ENCODE results near the gene BACE1-AS.
"Not testable (repeated sequence)": the region's sequence is repeated elsewhere in the genome, so short reads cannot be mapped to it uniquely, and the experiment has no call there.

The BACE1-AS gene

DNA sequence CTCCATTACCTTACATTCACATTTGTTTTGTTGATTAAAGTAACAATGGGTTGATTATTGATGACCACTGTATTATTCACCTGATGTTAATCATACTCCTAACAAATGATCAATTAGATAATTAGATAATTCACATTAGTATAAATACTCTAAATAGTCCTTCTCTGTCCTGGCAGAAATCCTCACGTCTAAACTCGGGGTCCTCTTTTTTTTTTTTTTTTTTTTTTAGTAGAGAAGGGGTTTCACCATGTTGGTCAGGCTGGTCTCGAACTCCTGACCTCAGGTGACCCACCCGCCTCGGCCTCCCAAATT lies 36.1 kb downstream of the BACE1-AS start:
- DNase-seq (ENCODE audit: low read depth in 2 of 2) = not testable (repeated sequence)

DNA sequence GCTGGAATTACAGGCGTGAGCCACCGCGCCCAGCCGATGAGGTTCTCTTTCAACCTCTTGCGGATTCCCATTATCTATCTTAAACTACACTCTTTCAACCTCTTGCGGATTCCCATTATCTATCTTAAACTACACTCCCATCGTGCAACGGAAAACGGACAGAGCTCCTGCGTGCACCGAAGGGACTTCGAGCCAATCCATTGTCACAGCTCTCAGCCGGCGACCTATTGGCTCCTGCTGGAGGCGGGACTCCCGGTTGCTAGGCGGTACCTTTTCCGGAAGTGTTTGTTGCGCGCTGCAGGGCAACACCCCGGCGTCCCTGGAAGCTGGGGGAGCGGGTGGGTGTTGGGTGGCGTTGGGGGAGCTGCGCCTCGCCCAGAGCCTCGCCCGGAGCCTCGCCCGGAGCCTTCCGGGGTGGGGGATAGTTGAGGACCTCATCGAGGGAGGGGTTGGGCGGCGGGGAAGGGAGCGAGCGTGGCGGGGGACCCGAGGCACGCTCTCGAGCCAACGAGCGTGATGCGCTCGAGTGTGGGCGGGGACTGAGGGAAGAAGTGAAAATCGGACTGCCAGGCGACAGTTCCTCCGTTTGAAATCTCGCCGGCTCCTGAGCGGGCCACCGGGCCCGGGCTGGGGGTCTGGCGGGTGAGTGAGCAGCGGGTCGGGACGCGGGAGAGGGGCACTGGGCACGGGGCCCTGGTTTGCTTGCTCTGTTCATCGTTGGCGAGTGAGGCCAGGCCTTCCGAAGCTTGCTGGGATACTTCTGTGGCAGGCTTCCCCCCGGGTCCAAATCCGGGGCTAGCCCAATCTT lies 36.6 kb downstream of the BACE1-AS start, which contains the start of gene CEP164:
Gene CEP164 (plus strand): TSS at position 288 of the 808 bp plus-strand sequence. CDS start 10,733 bp downstream, outside the sequence.
- DNase-seq (ENCODE audit: low read depth in 2 of 2) = peak; percentile 91 to 92

DNA sequence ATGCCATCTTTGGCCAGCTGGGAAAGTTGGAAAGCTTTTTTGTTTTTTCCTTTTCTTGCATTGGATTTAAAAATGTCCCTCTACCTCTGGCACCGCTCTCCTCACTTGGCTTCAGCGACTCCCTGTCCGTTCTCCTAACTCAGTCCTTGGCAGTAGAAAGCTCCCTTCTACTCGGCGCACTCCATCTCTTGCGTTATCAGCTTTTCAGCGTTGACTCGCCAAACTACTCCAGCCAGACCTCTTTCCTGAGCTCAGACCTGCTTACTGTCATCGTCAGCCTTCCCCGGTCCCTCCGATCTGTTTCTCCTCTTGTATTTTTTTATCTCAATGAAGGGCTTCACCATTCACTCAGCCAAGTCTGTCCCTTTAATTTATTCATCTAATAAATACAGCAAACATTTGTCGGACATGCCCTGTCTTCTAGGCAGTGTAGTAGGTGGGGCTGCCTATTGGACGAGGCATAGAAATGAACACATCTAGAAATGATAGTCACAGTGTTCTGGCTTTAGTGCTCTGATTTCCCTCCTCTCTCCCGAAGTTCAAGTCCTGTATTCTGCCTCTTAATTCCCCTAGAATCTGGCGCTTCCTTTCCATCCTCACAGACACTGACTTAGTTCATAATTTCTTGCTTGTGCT lies 37.3 kb downstream of the BACE1-AS start:
- no peak for DNase-seq (ENCODE audit: low read depth in 2 of 2)

DNA sequence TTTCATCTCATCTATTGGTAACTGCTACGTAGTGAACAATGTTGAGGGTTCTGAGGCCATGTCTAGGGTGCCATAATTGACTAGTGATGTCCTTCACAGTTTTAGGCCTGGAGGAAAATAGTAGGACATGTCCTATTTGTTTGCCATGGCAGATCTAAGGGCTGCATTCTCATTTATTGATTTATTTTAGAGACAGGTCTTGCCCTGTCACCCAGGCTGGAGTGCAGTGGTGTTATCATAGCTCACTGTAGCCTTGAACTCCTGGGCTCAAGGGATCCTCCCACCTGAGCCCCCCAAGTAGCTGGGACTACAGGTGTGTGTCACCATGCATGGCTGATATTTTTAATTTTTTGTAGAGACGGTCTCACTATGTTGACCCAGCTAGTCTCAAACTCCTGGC lies 41.7 kb downstream of the BACE1-AS start:
- no peak for DNase-seq (ENCODE audit: low read depth in 2 of 2)

DNA sequence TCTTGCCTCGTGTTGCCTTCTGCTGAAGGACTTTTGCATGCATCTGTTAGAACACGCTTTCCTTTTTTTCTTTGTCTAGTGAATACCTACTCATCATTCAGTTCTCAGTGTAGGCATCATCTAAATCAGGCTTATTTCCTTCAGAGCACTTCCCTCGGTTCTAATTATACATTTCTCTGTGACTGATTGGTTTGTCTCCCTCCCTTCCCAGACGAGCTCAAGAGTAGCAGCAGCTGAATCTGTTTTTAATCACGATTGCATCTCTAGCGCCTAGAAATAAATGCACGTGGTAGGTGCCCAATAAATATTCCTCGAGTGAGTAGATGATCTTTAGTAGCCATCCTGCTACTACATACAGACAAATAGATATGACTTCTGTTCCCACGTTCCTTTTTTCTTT lies 42.8 kb downstream of the BACE1-AS start:
- DNase-seq (ENCODE audit: low read depth in 2 of 2) = no peak

DNA sequence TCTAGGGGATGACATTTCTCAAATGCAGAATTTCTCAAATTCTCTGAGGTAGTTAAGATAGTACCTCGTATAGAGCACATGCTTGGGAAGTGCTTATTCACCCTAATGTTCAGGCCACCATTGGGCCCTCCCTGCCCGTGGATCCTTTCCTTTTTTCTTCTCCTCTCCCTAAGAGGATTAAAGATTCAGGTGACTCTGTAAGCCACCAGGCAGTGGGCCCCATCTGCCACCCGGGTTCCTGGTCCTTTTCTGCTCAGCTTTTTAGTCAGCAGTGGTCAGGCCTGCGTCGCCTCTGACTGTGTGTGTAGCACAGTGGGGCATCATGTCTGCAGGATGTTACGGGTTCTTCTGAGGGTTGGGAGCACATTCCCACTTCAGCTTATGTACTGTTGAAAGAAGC lies 43.8 kb downstream of the BACE1-AS start:
- DNase-seq (ENCODE audit: low read depth in 2 of 2) = no peak

DNA sequence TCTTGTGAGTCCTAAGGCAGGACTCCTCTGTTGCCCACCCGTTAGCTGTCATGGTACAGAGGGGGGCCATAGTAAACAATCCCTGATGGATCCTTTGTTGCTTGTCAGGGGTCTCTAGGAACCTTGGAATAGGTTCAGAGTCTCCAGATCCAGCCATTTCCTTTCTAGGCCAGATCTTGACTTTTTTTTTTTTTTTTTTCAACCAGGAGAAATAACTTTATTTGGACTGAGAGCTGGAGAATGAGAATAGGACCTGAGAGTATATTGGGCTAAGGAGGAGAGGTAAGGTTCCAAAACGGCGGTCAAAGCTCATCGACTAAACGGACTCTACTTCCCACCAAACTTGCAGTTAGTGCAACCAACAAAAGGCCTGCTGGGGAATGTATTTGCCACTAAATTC lies 44.3 kb downstream of the BACE1-AS start:
- no peak for DNase-seq (ENCODE audit: low read depth in 2 of 2)

DNA sequence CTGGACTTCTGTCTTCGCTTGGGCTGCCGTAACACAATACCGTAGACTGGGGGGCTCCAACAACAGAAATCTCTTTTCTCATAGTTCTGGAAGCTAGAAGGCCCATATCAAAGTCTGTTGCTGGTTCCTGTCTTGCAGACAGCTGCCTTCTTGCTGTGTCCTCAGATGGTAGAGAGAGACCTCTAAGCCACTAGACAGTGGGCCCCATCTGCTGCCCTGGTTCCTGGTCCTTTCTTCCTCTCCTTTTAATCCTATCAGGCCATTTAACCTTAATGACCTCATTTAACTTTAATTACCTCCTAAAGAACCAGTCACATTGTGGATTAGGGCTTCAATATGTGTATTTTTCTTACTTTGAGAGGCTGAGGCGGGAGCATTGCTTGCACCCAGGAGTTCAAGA lies 45.9 kb downstream of the BACE1-AS start:
- no peak for DNase-seq (ENCODE audit: low read depth in 2 of 2)

All from stimulated activated CD8-positive, alpha-beta memory T cell treated with anti-CD3 and anti-CD28 coated beads, Interleukin-15, amount 100 ng/mL, for 48 hours (primary cell).